ENCODE results near the gene MLNR.

MLNR gene

GRCh38 chr13:49220036-49220855 is at the start of gene MLNR:
Gene MLNR, plus strand, starts transcription at chr13:49220338. Its CDS starts 0 bp downstream, at chr13:49220338.
- peak; percentile 54 for TF ChIP-seq CTCF (conservative IDR thresholded peaks at IDR 0.05)
- H3K27ac ChIP-seq, result peak within 1 kb of the TSS; percentile 31; the same call in 1 of the 2 replicates

GRCh38 chr13:49171359-49171758 is 48.8 kb upstream of the MLNR start:
- TF ChIP-seq CTCF (conservative IDR thresholded peaks at IDR 0.05), result no peak

GRCh38 chr13:49183672-49184325 is 36.3 kb upstream of the MLNR start:
- no peak overlapping the region for H3K27ac ChIP-seq
- TF ChIP-seq CTCF (conservative IDR thresholded peaks at IDR 0.05), result no peak

More at GRCh38 chr13:49171359-49171758, 48.8 kb upstream of the MLNR start:
- H3K27ac ChIP-seq, result no peak overlapping the region

GRCh38 chr13:49184621-49185020 is 35.5 kb upstream of the MLNR start:
- TF ChIP-seq CTCF (conservative IDR thresholded peaks at IDR 0.05), result no peak
- no peak overlapping the region for H3K27ac ChIP-seq

GRCh38 chr13:49185264-49185663 is 34.9 kb upstream of the MLNR start:
- TF ChIP-seq CTCF (conservative IDR thresholded peaks at IDR 0.05), result no peak

GRCh38 chr13:49190901-49191300 is 29.2 kb upstream of the MLNR start:
- H3K27ac ChIP-seq, result no peak overlapping the region
- no peak for TF ChIP-seq CTCF (conservative IDR thresholded peaks at IDR 0.05)

More at GRCh38 chr13:49185264-49185663, 34.9 kb upstream of the MLNR start:
- H3K27ac ChIP-seq, result no peak overlapping the region; the same call in 1 of the 2 replicates

- TF ChIP-seq CTCF (conservative IDR thresholded peaks at IDR 0.05), result no peak
- H3K27ac ChIP-seq, result no peak overlapping the region
Observed at GRCh38 chr13:49206641-49207040, 13.5 kb upstream of the MLNR start.
